Mesenchymal stem cell (in vitro differentiated cells and primary cell): Measurements from ENCODE around the gene ITSN2. TPM values are rescaled to one million over a fixed set of nuclear protein-coding genes. Genes with fewer than 3 reads are reported as not detected.

Experiments used
- small RNA-seq: library from polyadenylated mRNA; stranded (forward); fragments of <200 nt; extraction: miRNeasy Mini kit (QIAGEN cat#:217004); gene quantifications from one replicate; pipeline ENCODE3, GENCODE V24; 2013; ENCODE audit warnings: low read depth

ITSN2 gene

Small RNAs within 50 kb of the gene (small RNA-seq; reads per million reads assigned to genes)
- gene HMGN2P20 (not detected), gene RF00602 (not detected)
